CD4-positive, alpha-beta T cell treated with Interleukin-15 for 1 hour (primary cell): ENCODE data around the gene AMMECR1.
"Not testable (repeated sequence)": the region's sequence is repeated elsewhere in the genome, so short reads cannot be mapped to it uniquely, and the experiment has no call there.

Experiments used
- DNase-seq: peaks from one replicate; pipeline ENCODE4 v3.0.0-alpha.2; 2020

Gene AMMECR1

DNA sequence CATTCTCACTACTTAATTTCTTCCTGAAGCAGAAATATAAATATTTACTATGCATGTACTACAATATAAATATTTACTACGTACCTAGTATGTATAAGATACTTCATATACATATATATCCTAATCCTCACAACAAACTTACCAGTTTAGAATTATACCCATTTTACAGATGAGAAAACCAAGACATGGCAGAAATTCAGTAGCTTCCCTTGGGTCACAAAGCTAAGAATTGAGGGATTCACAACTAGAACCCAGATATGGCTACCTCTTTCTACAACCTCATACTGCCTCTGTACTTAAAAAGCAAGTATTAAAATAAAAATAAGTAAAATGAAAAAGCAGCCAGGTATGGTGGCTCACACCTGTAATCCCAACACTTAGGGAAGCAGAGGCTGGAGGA lies 65.9 kb downstream of the AMMECR1 start:
- no peak for DNase-seq

DNA sequence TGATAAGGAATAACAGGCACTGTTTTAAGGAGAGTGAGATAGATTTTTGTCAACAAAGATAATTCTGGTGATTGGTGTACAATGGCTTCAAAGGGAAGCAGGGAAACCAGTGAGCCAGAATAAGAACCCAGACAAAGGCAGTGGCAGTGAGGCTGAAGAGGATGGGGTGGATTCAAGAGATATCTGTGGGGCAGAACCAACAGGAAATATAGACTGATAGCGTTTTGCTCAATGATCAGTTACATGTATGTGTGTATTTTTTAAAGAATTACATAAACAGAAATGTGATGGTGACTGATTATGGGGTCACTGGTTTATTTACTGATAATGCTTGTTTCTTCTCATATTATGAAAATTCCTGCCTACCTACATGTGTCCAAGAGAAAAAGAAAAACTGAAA lies 66.4 kb downstream of the AMMECR1 start:
- DNase-seq = no peak

DNA sequence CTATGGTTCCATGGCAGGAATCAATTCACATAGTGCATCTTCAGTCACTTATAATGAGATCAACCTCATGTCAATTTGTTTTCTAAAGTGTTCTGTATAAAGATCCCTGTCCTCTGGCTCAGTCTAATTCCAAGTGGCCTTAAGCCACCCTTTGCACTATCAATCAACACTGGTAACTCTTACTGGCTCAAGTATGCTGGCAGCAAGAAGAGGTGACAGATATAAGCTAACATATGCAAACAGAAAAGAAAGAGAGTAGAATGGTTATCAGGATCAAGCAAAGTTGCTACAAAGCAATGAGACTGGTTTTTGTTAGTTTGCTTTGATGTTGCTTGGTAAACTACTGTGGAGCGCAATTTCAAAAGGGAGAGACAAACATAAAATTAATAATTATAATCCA lies 67.0 kb downstream of the AMMECR1 start:
- no peak for DNase-seq

GRCh38 chrX:110248578-110248977 lies 69.3 kb downstream of the AMMECR1 start:
- no peak for DNase-seq

- DNase-seq = no peak
Observed at GRCh38 chrX:110245011-110245410, 72.9 kb downstream of the AMMECR1 start.

DNA sequence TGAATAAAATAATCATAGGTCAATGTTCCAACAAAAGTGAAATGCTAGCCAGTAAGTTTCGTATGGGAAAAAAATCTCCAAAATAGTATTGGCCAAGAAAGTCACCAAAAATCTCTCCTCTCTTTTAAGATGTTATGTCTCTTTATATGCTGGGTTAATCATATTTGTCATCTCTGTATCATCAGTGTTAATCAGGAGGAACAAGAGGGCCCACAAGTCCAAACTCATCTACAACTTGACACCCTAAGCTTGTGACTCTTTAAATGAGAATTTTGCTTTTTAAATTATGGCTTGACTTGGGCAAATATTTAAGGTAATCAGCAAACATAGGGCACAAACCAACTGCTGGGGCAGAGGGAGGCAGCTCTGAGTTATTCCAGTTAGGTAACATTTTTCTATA lies 75.5 kb downstream of the AMMECR1 start:
- no peak for DNase-seq

GRCh38 chrX:110241816-110242215 lies 76.1 kb downstream of the AMMECR1 start:
- no peak for DNase-seq

- peak; percentile 47 for DNase-seq
Observed at GRCh38 chrX:110238259-110238658, 79.6 kb downstream of the AMMECR1 start.

GRCh38 chrX:110231485-110231884 lies 86.4 kb downstream of the AMMECR1 start:
- not testable (repeated sequence) for DNase-seq

- peak; percentile 83 for DNase-seq
Observed at GRCh38 chrX:110229497-110230111, 88.3 kb downstream of the AMMECR1 start.

DNA sequence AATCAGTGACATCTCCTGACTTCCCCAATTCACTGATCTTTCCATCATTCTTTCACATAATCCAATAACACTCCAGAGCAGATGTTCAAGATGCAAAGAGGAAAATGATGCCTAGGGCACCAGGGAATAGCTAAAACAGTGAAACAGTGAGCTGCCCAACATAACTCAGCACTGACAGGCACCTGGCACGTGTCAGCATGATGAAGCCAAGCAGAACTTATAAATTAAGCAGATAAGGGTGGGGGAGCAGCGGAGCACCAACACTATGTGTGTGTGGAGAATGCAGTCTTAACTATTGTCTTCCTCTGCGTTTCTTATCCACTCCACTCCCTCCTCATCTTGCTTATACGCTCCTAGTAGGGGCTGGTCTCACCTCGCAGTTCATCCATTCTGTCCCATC lies 89.4 kb downstream of the AMMECR1 start:
- no peak for DNase-seq

DNA sequence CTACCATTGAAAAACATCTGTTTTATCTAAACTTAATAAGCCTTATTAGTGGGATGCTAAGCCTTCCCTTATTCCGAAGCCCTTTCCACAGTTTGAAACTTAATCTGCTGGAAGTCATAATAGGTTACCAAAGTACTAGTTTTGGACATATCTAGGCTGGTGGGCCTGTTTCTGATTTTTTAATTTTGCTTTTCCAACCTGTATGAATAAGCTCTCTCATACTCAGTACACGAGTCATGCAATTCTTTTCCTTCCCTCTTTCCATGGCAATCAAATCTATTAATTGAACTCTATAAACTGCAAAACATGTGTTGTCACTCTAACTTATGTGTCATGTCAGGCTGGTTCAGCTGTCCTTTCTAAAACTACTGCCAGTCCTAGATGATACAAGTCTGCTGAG lies 91.0 kb downstream of the AMMECR1 start:
- DNase-seq = no peak

- no peak for DNase-seq
Observed at GRCh38 chrX:110224926-110225617, 92.8 kb downstream of the AMMECR1 start.

GRCh38 chrX:110222497-110223257 lies 95.2 kb downstream of the AMMECR1 start:
- DNase-seq = no peak

- DNase-seq = no peak
Observed at GRCh38 chrX:110219920-110220319, 98.0 kb downstream of the AMMECR1 start.

DNA sequence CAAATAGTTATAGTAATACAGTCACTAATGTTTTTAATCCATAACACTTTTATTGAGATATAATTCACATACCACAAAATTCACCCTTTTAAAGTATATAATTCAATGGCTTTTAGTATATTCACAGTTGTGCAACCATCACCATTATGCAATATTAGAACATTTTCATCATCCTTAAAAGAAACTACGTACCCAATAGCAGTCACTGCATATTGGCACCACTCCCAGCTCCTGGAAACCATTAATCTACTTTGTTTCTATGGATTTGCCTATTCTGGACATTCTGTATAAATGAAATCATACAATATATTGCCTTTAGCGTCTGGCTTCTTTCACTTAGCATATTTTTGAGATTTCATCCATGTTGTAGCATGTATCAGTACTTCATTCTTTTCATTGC lies 99.3 kb downstream of the AMMECR1 start:
- DNase-seq = no peak

DNA sequence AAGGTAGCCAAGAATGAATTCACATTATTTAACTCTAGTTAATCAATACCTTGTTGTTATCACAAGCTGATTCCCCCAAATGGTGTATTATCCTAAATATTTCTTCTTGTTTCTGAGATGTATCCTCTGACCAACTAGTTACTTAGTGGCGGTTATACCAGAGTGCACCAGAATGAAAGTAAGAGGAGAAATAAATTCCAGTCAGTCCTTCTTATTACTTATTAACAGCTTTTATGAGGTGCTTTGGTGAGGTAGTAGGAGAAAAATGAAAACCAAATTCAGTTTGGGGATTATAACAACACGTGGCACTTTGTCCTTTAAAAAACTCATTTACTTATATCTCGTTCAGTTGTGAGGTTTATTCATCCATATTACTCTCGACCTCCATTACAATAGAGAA lies 101.9 kb downstream of the AMMECR1 start:
- no peak for DNase-seq

DNA sequence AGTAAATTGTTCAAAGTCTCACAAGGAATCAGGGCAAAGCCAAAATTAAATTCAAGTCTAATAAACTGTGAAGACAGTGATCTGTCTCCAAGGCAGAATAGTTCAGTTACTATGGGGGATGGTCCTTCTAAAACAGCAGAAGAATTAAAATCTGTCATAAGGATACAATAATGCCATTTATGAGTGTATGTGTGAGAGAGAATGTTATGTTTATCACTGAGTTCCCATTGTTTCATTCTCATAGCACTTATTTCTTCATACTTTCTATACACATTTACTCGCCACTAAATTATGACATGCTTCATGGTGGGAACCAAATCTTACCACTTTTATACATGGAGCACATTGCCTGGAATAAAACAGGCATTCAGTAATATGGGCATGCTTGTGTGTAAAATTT lies 102.5 kb downstream of the AMMECR1 start:
- no peak for DNase-seq

GRCh38 chrX:110214684-110215083 lies 103.2 kb downstream of the AMMECR1 start:
- no peak for DNase-seq

DNA sequence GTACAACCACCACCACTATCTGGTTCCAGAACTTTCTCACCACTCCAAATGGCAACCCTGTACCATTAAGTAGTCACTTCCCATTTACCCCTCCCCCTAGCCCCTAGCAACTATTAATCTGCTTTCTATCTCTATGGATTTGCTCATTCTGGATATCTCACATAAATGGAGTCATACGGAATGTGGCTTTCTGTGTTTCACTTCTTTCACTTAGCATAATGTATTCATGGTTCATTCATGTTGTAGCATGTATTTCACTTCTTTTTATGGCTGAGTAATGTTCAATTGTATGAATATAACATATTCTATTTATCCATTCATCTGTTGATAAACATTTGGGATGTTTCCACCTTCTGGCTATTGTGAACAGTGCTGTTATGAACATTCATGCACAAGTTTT lies 104.7 kb downstream of the AMMECR1 start:
- no peak for DNase-seq

- DNase-seq = no peak
Observed at GRCh38 chrX:110212299-110212698, 105.6 kb downstream of the AMMECR1 start.

DNA sequence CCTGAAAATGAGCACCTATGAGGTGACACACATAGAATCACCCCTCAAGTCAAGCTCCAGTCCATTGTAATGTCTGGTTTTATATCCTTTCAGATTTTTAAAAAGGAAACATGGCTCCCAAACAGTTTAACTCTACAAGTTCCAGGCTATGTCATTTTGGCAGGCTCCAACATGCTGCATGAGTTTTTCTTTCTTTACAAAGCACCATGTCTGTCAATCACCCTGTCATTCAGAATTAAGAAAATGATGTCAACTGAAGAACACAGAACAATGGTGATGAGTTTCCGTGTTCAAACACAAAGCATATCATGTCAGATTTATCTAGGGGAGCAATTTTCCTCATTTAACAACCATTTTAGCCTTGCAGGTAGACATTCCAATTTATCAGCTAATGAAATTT lies 106.5 kb downstream of the AMMECR1 start:
- no peak for DNase-seq

DNA sequence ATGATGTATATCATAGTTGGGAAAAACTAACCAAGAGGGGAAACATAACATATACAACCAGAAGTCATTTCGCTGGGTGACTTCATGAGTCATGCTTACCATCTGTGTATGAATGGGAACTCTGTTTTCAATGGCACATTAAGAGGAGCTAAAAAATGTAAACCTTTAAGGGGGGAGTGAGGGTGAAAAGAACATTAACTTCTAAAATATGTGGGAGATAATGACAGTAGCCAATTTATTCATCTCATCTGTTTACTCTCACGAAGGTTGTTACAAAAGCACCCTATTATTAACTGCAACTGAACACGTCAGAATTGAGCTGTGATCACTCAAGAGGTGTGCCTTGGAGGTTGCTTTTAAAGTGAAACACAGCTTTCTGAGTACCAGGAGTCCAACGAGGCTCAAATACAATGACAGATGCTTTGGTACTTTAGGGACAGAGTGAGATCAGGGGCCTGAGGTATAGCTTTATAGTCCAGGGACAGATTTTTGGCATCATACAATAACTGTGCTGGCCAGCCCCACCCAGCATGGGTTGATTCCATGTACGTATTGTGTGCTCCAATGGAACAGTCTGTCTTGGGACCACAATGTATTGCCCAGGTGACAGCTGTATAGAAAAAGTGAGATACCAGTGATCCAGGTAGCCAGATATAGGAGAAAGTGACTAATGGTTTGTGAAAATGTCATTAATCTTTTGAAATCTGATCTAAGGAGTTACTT lies 107.3 kb downstream of the AMMECR1 start:
- no peak for DNase-seq

DNA sequence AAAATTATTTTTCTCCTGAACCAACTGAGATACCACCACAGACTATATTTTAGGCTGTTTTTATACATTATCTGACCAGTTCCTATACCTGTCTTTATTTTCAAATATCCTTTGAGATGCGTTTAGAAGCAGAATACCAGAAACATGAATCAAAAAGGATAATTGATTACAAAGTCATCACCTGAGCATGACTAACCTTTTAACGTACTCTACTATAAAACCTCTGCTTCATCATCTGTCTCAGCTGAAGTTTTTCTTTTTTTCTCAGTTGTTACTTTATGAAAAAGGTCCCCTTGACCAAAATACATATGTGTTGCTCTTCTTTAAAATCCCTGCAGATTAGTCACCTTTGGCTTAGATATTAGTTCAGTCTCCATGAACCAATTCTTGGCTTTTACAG lies 109.8 kb downstream of the AMMECR1 start:
- DNase-seq = no peak
